HCT116 (cell line): ENCODE data around the gene SCN1B.
A peak's percentile ranks its signal among the peaks of the same experiment; 100 is the strongest.

Experiments
- ATF3 ChIP-seq: IDR thresholded peaks from 2 replicates; pipeline ENCODE4 v1.6.1; 2012
- CTCF ChIP-seq, 3 experiments: fragments of 200-600 bp in 1 of 3; sonication (generic) in 1 of 3; IDR thresholded peaks in 2 of 3; conservative IDR thresholded peaks in 1 of 3; 2 replicates each; pipeline ENCODE4 v1.5.1; 2012 to 2017; ENCODE audit warnings: low read depth in 2 of 3, low read length in 2 of 3, antibody characterized with exemption in 1 of 3, borderline replicate concordance in 1 of 3, control low read depth in 1 of 3, mild to moderate bottlenecking in 1 of 3, mixed read lengths in 1 of 3, mixed run types in 1 of 3, moderate library complexity in 1 of 3; ENCODE audit not compliant: insufficient read depth in 1 of 3
- EGR1 ChIP-seq: IDR thresholded peaks from 2 replicates; pipeline ENCODE4 v1.6.1; 2012; ENCODE audit warnings: low read depth
- EZH2 ChIP-seq: fragments of 200-600 bp; sonication (generic); IDR thresholded peaks from 2 replicates; pipeline ENCODE4 v1.6.1; 2017; ENCODE audit warnings: antibody characterized with exemption, mixed run types
- EZH2phosphoT487 ChIP-seq: fragments of 200-600 bp; IDR thresholded peaks from 2 replicates; pipeline ENCODE4 v1.6.1; 2018; ENCODE audit warnings: antibody characterized with exemption, borderline replicate concordance
- MAX ChIP-seq: IDR thresholded peaks from 2 replicates; pipeline ENCODE4 v1.6.1; 2012
- POLR2A ChIP-seq: IDR thresholded peaks from 2 replicates; pipeline ENCODE4 v1.7.0; 2011; ENCODE audit warnings: borderline replicate concordance; ENCODE audit not compliant: insufficient read depth, insufficient read length; ENCODE audit errors: extremely low read depth
- POLR2AphosphoS5 ChIP-seq: IDR thresholded peaks from 2 replicates; pipeline ENCODE4 v1.6.1; 2011; ENCODE audit warnings: mild to moderate bottlenecking, low read depth, low read length, moderate library complexity
- RAD21 ChIP-seq: IDR thresholded peaks from 2 replicates; pipeline ENCODE4 v1.6.1; 2012; ENCODE audit warnings: low read depth, mild to moderate bottlenecking
- REST ChIP-seq: IDR thresholded peaks from 2 replicates; pipeline ENCODE4 v1.6.1; 2012; ENCODE audit warnings: low read depth
- SIN3A ChIP-seq: IDR thresholded peaks from 2 replicates; pipeline ENCODE4 v1.6.1; 2012; ENCODE audit warnings: low read depth
- SP1 ChIP-seq: IDR thresholded peaks from 2 replicates; pipeline ENCODE4 v1.6.1; 2012; ENCODE audit warnings: low read depth
- ZBTB33 ChIP-seq: IDR thresholded peaks from 2 replicates; pipeline ENCODE4 v1.6.1; 2011; ENCODE audit warnings: mild to moderate bottlenecking, low read length, moderate library complexity; ENCODE audit not compliant: insufficient replicate concordance; ENCODE audit errors: extremely low read depth

- peak; percentile 91 to 96 (median 91) for TF ChIP-seq CTCF (IDR thresholded peaks at IDR 0.05 in 2 of 3, conservative IDR thresholded peaks at IDR 0.05 in 1 of 3; ENCODE audit: borderline replicate concordance in 1 of 3, insufficient read depth in 1 of 3, low read depth in 2 of 3, low read length in 2 of 3)
- TF ChIP-seq REST = no peak
- peak; percentile 93 for TF ChIP-seq RAD21
- no peak for TF ChIP-seq EZH2phosphoT487
- TF ChIP-seq POLR2A = no peak
- no peak for TF ChIP-seq ATF3
- 0 out of 2 replicates have a peak, but pooled peaks have one; percentile 6 for TF ChIP-seq SP1
- 0 out of 2 replicates have a peak, but pooled peaks have one; percentile 27 for TF ChIP-seq MAX
- TF ChIP-seq ZBTB33 = no peak
- no peak for TF ChIP-seq EGR1
- no peak for TF ChIP-seq EZH2
- TF ChIP-seq POLR2AphosphoS5 = no peak
- no peak for TF ChIP-seq SIN3A
Observed at GRCh38 chr19:35066691-35067563, 36.7 kb downstream of the SCN1B start.
